MCF 10A (cell line): Measurements from ENCODE around the gene WDR88. TPM values are rescaled to one million over a fixed set of nuclear protein-coding genes. Genes with fewer than 3 reads are reported as not detected.

Source experiments
- BruUV-seq: library from RNA; stranded (reverse); fragments of 400-500 nt; replicated peaks from 2 replicates; lab custom pipeline; 2021; lab: Mats Ljungman, UMichigan
- CTCF ChIA-PET: fragments of 300-600 bp; sonication (Branson Sonifier 250); formaldehyde crosslinking; extraction: SDS; loops from one replicate; lab custom pipeline; 2021; ENCODE audit warnings: antibody characterized with exemption, inconsistent platforms; lab: Yijun Ruan, JAX
- POLR2A ChIA-PET: fragments of 300-600, 350-650 bp; sonication (Branson Sonifier 250); formaldehyde crosslinking; extraction: SDS; loops from one replicate; lab custom pipeline; 2020; ENCODE audit warnings: antibody characterized with exemption, inconsistent platforms; lab: Yijun Ruan, JAX
- DNase-seq: peaks from one replicate; pipeline ENCODE4 v3.0.0-alpha.2; 2018; ENCODE audit not compliant: unreplicated experiment
- H3K27ac Mint-ChIP-seq: one replicate; pipeline ENCODE4 v1.8.0; 2022; ENCODE audit warnings: mild to moderate bottlenecking, low read depth, mixed read lengths; ENCODE audit not compliant: unreplicated experiment
- H3K27me3 Mint-ChIP-seq: one replicate; pipeline ENCODE4 v1.8.0; 2022; ENCODE audit warnings: mixed read lengths; ENCODE audit not compliant: insufficient read depth, unreplicated experiment
- H3K36me3 Mint-ChIP-seq: one replicate; pipeline ENCODE4 v1.8.0; 2022; ENCODE audit warnings: mild to moderate bottlenecking, moderate library complexity, mixed read lengths; ENCODE audit not compliant: insufficient read depth, unreplicated experiment
- H3K4me1 Mint-ChIP-seq: one replicate; pipeline ENCODE4 v1.8.0; 2022; ENCODE audit warnings: mixed read lengths; ENCODE audit not compliant: insufficient read depth, unreplicated experiment
- H3K4me3 Mint-ChIP-seq: one replicate; pipeline ENCODE4 v1.8.0; 2022; ENCODE audit warnings: mild to moderate bottlenecking, moderate library complexity, mixed read lengths; ENCODE audit not compliant: unreplicated experiment
- H3K9me3 Mint-ChIP-seq: one replicate; pipeline ENCODE4 v1.8.0; 2022; ENCODE audit warnings: mixed read lengths; ENCODE audit not compliant: unreplicated experiment
- intact Hi-C: fragments of 100-400 bp; cut with micrococcal nuclease; formaldehyde crosslinking; loops from 2 replicates; pipeline ENCODE4 v1.14.1; 2022
- total RNA-seq: library from RNA; stranded (reverse); gene quantifications from 2 replicates; pipeline ENCODE4 v1.2.3, GENCODE V29; 2022
- TF ChIP-seq, protein P1 (sequence below): fragments of 200-600 bp; IDR thresholded peaks from one replicate; pipeline ENCODE4 v1.8.0; 2022; ENCODE audit warnings: antibody characterized with exemption, mild to moderate bottlenecking; ENCODE audit not compliant: unreplicated experiment

The WDR88 gene
- total RNA-seq, 1 experiment from 2014 or later: not detected

DNA sequence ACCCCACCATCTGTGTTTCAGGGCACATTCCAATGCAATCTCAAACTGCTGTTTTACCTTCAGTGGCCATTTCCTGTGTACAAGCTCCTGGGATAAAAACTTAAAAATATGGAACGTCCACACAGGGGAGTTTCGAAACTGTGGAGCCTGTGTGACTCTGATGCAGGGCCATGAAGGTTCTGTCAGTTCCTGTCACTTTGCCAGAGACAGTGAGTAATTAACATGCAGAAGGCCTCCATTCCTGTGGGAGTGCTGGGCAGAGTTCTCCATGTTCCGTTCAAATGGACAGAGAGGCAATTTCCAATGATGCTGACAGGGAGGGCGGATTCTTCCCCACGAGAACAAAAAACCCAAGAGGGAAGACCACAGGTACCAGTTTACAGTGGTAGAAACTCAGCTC, 24.4 kb downstream of the WDR88 start:
- Mint-ChIP-seq H3K36me3 (no peaks in the 10 kb centered on the region), H3K27me3 (no peaks in the 10 kb centered on the region), H3K4me3 (no peak overlapping the region), H3K9me3 (no peaks in the 10 kb centered on the region), H3K27ac (no peak overlapping the region), H3K4me1 (no peaks in the 10 kb centered on the region)
- CTCF ChIA-PET: interaction anchor here (0.6 to 2.4 kb wide), 7 partner anchors 12 to 80 kb away, joined by 3 to 11 read pairs (median 5); no protein-coding TSS in a partner anchor
- intact Hi-C loops: no loop called here
- TF ChIP-seq, protein P1, sequence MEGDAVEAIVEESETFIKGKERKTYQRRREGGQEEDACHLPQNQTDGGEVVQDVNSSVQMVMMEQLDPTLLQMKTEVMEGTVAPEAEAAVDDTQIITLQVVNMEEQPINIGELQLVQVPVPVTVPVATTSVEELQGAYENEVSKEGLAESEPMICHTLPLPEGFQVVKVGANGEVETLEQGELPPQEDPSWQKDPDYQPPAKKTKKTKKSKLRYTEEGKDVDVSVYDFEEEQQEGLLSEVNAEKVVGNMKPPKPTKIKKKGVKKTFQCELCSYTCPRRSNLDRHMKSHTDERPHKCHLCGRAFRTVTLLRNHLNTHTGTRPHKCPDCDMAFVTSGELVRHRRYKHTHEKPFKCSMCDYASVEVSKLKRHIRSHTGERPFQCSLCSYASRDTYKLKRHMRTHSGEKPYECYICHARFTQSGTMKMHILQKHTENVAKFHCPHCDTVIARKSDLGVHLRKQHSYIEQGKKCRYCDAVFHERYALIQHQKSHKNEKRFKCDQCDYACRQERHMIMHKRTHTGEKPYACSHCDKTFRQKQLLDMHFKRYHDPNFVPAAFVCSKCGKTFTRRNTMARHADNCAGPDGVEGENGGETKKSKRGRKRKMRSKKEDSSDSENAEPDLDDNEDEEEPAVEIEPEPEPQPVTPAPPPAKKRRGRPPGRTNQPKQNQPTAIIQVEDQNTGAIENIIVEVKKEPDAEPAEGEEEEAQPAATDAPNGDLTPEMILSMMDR: no peak
- DNase-seq: peak; percentile 80
- no TSS peak for BruUV-seq
- POLR2A ChIA-PET: interaction anchor here (1.0 to 1.2 kb wide), 2 partner anchors 11 to 21 kb away, joined by 3 read pairs; no protein-coding TSS in a partner anchor

DNA sequence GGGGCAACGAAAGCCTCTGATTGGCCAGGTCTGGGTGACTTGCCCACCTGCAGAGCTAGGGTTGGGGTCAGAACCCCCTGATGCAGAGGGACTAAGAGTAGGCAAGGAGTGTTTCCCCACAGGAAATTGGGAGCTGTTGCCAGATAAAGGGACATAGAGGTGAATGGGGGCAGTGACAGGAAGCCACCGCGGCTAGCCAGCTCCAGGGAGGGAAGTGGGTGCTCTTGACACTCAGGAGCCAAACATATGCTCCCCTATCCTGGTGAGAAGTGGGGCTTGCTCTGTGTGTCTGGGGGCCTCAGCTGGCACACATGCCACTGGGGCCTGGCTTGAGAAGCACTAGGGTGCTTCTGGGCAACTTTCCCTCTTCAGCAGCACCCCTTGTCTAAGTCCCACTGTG, 26.0 kb downstream of the WDR88 start:
- TF ChIP-seq, protein P1: no peak
- H3K36me3 Mint-ChIP-seq: no peaks in the 10 kb centered on the region
- H3K27me3 Mint-ChIP-seq: no peaks in the 10 kb centered on the region
- H3K9me3 Mint-ChIP-seq: no peaks in the 10 kb centered on the region
- no peak overlapping the region for H3K4me3 Mint-ChIP-seq
- no peak overlapping the region for H3K27ac Mint-ChIP-seq
- no peaks in the 10 kb centered on the region for H3K4me1 Mint-ChIP-seq
- DNase-seq: no peak
- ChIA-PET POLR2A (no interaction called here), CTCF (interaction anchor here (0.5 to 4.4 kb wide), 4 partner anchors 13 to 28 kb away, joined by 4 to 19 read pairs (median 8); no protein-coding TSS in a partner anchor)
- intact Hi-C loops: no loop called here
- BruUV-seq: no TSS peak

DNA sequence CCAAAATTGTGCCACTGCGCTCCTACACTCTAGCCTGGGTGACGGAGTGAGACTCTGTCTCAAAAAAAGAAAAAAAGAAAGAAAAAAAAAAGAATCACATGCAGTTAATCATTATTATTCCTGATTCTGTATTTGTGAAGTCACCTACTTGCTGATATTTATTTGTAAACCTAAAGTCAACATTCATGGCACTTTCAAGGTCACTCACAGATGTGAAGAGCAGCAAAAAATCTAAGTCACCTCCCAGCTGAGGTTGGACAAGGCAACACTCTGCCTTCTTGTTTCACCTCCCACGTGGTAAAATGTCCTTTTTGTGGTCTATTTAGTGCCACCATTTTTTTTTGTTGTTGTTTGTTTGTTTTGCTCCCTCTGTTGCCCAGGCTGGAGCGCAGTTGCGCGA, 26.5 kb downstream of the WDR88 start:
- DNase-seq: no peak
- POLR2A ChIA-PET: interaction anchor here (0.7 to 2.5 kb wide), 3 partner anchors 18 to 639 kb away, joined by 5 to 13 read pairs (median 5); no protein-coding TSS in a partner anchor
- Mint-ChIP-seq H3K4me1 (no peaks in the 10 kb centered on the region), H3K27me3 (no peaks in the 10 kb centered on the region), H3K4me3 (no peak overlapping the region), H3K27ac (no peak overlapping the region), H3K36me3 (no peaks in the 10 kb centered on the region), H3K9me3 (no peaks in the 10 kb centered on the region)
- TF ChIP-seq, protein P1: no peak
- intact Hi-C loops: no loop called here
- BruUV-seq: no TSS peak
- CTCF ChIA-PET: interaction anchor here (0.5 to 4.4 kb wide), 4 partner anchors 14 to 1063 kb away, joined by 3 to 19 read pairs (median 5); no protein-coding TSS in a partner anchor

DNA sequence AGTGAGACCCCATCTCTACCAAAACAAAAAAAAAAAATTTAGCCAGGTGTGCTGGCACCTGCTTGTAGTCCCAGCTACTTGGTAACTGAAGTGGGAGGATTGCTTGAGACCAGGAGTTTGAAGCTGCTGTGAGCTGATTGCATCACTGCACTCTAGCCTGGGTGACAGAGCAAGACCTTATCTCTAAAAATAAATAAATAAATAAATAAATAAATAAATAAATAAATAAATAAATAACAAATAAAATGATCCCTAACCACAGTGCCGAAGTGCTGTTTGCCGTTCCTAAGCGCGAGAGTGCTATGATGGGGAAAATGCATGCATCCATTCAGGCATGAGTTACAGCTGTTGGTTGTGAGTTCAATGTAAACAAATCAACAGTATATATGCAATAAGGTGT, 27.2 kb downstream of the WDR88 start:
- Mint-ChIP-seq H3K9me3 (no peaks in the 10 kb centered on the region), H3K36me3 (no peaks in the 10 kb centered on the region), H3K27me3 (no peaks in the 10 kb centered on the region), H3K4me3 (no peak overlapping the region), H3K27ac (no peak overlapping the region), H3K4me1 (no peaks in the 10 kb centered on the region)
- no peak for DNase-seq
- CTCF ChIA-PET: interaction anchor here (4.4 kb wide), 1 partner anchor 15 kb away, joined by 19 read pairs; no protein-coding TSS in a partner anchor
- intact Hi-C loops: no loop called here
- no TSS peak for BruUV-seq
- POLR2A ChIA-PET: interaction anchor here (0.7 to 2.5 kb wide), 2 partner anchors 17 to 638 kb away, joined by 5 to 13 read pairs; no protein-coding TSS in a partner anchor
- TF ChIP-seq, protein P1: no peak
